ENCODE data around the gene BMPR1B. TPM values are rescaled to one million over a fixed set of nuclear protein-coding genes. Genes with fewer than 3 reads are reported as not detected.

Gene BMPR1B
- total and polyA plus RNA-seq, 2 of the 8 experiments (the other 6 are each of a cell fraction or from before 2014, with no cell fraction given), result 0.14 to 1.1 TPM

DNA sequence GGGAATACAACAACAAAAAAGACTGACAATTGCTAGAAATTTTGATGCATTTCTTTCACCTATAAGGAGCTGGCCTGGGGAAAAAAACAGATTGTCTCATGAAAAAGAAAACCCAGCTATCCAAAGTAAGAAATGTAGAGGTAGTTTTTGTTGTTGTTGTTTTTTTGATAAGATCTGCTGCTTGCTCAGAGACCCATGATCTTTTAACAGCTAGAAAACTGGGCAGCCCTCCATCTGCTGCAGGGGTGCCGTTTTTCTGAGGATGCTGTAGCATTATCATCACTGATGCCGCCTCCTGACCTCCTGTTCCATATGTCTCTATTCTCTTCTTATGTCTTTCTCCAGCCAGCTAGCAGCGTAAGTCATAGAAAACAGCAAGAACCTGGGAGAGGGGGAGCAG, 98.3 kb downstream of the BMPR1B start:
- no peak overlapping the region for H3K27ac ChIP-seq (ENCODE audit: low read depth, low read length)
- H2BK5ac ChIP-seq (ENCODE audit: low read depth, low read length), result no peak overlapping the region
- H3K79me2 ChIP-seq (ENCODE audit: control insufficient read depth in 1 of 2, insufficient read depth in 2 of 2, low read length in 2 of 2), result no peaks in the 10 kb centered on the region
- no peak overlapping the region for H2BK20ac ChIP-seq (ENCODE audit: low read length)
- POLR2A ChIA-PET (ENCODE audit: partially characterized antibody), result no interaction called here
- FAIRE-seq (no peak), DNase-seq (ENCODE audit: low read depth in 1 of 2, low spot score in 2 of 2) (no peak)
- no peak overlapping the region for H3K9ac ChIP-seq (replicated peaks in 1 of 4; ENCODE audit: extremely low read depth in 1 of 4, low read depth in 3 of 4, low read length in 3 of 4)
- no peaks in the 10 kb centered on the region for H3K36me3 ChIP-seq (ENCODE audit: control insufficient read depth in 2 of 4, insufficient read depth in 4 of 4, low read length in 3 of 4)
- no peaks in the 10 kb centered on the region for H3K23me2 ChIP-seq (ENCODE audit: low read depth, low read length)
- H4K91ac ChIP-seq (replicated peaks; ENCODE audit: insufficient read length, low read length), result no peak overlapping the region
- H3K9me3 ChIP-seq (ENCODE audit: insufficient read depth in 2 of 2, low read depth in 1 of 2, low read length in 1 of 2), result no peaks in the 10 kb centered on the region
- no peak overlapping the region for H3K18ac ChIP-seq (ENCODE audit: extremely low read depth, low read length)
- no peaks in the 10 kb centered on the region for H4K20me1 ChIP-seq (replicated peaks in 1 of 2; ENCODE audit: control insufficient read depth in 1 of 2, insufficient read depth in 2 of 2, low read length in 2 of 2)
- peak overlapping the region; percentile 41; the same call in 1 of the 2 replicates for H2AFZ ChIP-seq (ENCODE audit: low read length)
- no peak overlapping the region for H3K23ac ChIP-seq (ENCODE audit: insufficient read length)
- no peak overlapping the region for H2AK5ac ChIP-seq (ENCODE audit: low read depth, low read length)
- H4K8ac ChIP-seq (ENCODE audit: extremely low read depth, insufficient read depth, low read length), result no peak overlapping the region
- H2BK15ac ChIP-seq (ENCODE audit: low read length), result no peak overlapping the region
- 73% methylated on average over 3 of the region's 3 CpGs; no CpG with 5 or more reads in 1 of the 2 experiments for WGBS, 2 experiments (ENCODE audit: extremely low coverage in 1 of 2, insufficient coverage in 1 of 2, insufficient read length in 1 of 2, insufficient replicate concordance in 2 of 2, low coverage in 1 of 2, low lambda C conversion rate in 2 of 2, missing lambda C conversion rate in 1 of 2)
- no peak overlapping the region for H3K4me2 ChIP-seq (ENCODE audit: insufficient read depth in 1 of 2, low read depth in 2 of 2, low read length in 2 of 2)
- no peaks in the 10 kb centered on the region for H3K27me3 ChIP-seq (replicated peaks in 1 of 4; ENCODE audit: control insufficient read depth in 3 of 4, extremely low read depth in 1 of 4, insufficient read depth in 3 of 4, low read length in 3 of 4)
- H2BK120ac ChIP-seq (replicated peaks; ENCODE audit: low read depth, low read length), result no peak overlapping the region
- no peak overlapping the region for H4K5ac ChIP-seq (ENCODE audit: insufficient read length, low read depth, low read length)
- H3K4me3 ChIP-seq (ENCODE audit: extremely low read depth in 1 of 4, insufficient read depth in 2 of 4, low read depth in 3 of 4, low read length in 4 of 4), result no peak overlapping the region
- CTCF ChIA-PET (ENCODE audit: partially characterized antibody), result interaction anchor here (1.3 to 1.4 kb wide), 3 partner anchors 9 to 46 kb away, joined by 3 read pairs; no protein-coding TSS in a partner anchor
- no peak overlapping the region for H3K14ac ChIP-seq (ENCODE audit: insufficient read length)
- no peaks in the 10 kb centered on the region for H3K79me1 ChIP-seq (ENCODE audit: low read depth, low read length)
- no peak overlapping the region for H2BK12ac ChIP-seq (ENCODE audit: low read depth, low read length)
- no peak overlapping the region for H3K56ac ChIP-seq (replicated peaks; ENCODE audit: insufficient read length, low read depth, low read length)
- no peak overlapping the region for H3K4ac ChIP-seq (replicated peaks; ENCODE audit: insufficient read length, low read depth, low read length)
- no peaks in the 10 kb centered on the region for H3K4me1 ChIP-seq (replicated peaks in 1 of 4; ENCODE audit: control insufficient read depth in 3 of 4, insufficient read depth in 4 of 4, low read length in 3 of 4)
- no peak for TF ChIP-seq SP1 (IDR thresholded peaks at IDR 0.05; ENCODE audit: low read depth, low read length)
- TF ChIP-seq GTF2F1 (IDR thresholded peaks at IDR 0.05; ENCODE audit: borderline replicate concordance, low read depth, low read length), result no peak
- TF ChIP-seq RFX5 (IDR thresholded peaks at IDR 0.05; ENCODE audit: borderline replicate concordance, low read depth, low read length), result no peak
- TF ChIP-seq SAP30 (IDR thresholded peaks at IDR 0.05; ENCODE audit: insufficient read depth, insufficient replicate concordance, low read length), result no peak
- TF ChIP-seq POLR2AphosphoS5 (IDR thresholded peaks at IDR 0.05; ENCODE audit: low read depth, low read length), result no peak
- TF ChIP-seq SP4 (IDR thresholded peaks at IDR 0.05; ENCODE audit: low read length), result no peak
- TF ChIP-seq EP300 (IDR thresholded peaks at IDR 0.05; ENCODE audit: borderline replicate concordance in 1 of 2, low read depth in 2 of 2, low read length in 2 of 2), result no peak
- no peak for TF ChIP-seq TCF12 (IDR thresholded peaks at IDR 0.05; ENCODE audit: low read depth, low read length)
- TF ChIP-seq KDM5A (IDR thresholded peaks at IDR 0.05; ENCODE audit: low read length), result no peak
- TF ChIP-seq CHD1 (IDR thresholded peaks at IDR 0.05; ENCODE audit: low read depth, low read length), result no peak
- TF ChIP-seq, protein P1, sequence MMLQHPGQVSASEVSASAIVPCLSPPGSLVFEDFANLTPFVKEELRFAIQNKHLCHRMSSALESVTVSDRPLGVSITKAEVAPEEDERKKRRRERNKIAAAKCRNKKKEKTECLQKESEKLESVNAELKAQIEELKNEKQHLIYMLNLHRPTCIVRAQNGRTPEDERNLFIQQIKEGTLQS (IDR thresholded peaks at IDR 0.05; ENCODE audit: insufficient read depth, low read depth, low read length), result no peak
- TF ChIP-seq HDAC6 (IDR thresholded peaks at IDR 0.05; ENCODE audit: low read depth, low read length), result no peak
- TF ChIP-seq BRCA1 (IDR thresholded peaks at IDR 0.05; ENCODE audit: low read depth, low read length), result no peak
- no peak for TF ChIP-seq RXRA (IDR thresholded peaks at IDR 0.05; ENCODE audit: insufficient read depth, low read depth, low read length)
- TF ChIP-seq, protein P2, sequence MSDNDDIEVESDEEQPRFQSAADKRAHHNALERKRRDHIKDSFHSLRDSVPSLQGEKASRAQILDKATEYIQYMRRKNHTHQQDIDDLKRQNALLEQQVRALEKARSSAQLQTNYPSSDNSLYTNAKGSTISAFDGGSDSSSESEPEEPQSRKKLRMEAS (IDR thresholded peaks at IDR 0.05), result no peak

All from H1 (cell line).